PFSK-1 (cell line): ENCODE measurements around the gene KCNIP1.

Experiments
- FOXP2 ChIP-seq: optimal IDR thresholded peaks from 2 replicates; pipeline ENCODE3; 2011; ENCODE audit warnings: borderline replicate concordance, control low read depth, inconsistent platforms; ENCODE audit not compliant: insufficient read depth; ENCODE audit errors: extremely low read length, extremely low read depth
- POLR2AphosphoS5 ChIP-seq: IDR thresholded peaks from 2 replicates; pipeline ENCODE4 v1.6.1; 2012; ENCODE audit warnings: low read depth, mild to moderate bottlenecking, control low read depth, low read length, moderate library complexity
- SIN3A ChIP-seq: IDR thresholded peaks from 2 replicates; pipeline ENCODE4 v1.6.1; 2012; ENCODE audit warnings: mild to moderate bottlenecking, low read length, moderate library complexity, borderline replicate concordance; ENCODE audit not compliant: insufficient read depth
- TAF1 ChIP-seq: IDR thresholded peaks from 2 replicates; pipeline ENCODE4 v1.6.1; 2012; ENCODE audit warnings: low read length, control low read depth, borderline replicate concordance; ENCODE audit not compliant: insufficient read depth
- TF ChIP-seq, protein P1 (sequence below), 2 experiments: IDR thresholded peaks; 2 replicates each; pipeline versions ENCODE4 v1.6.1 to v1.8.0; 2011 to 2012; ENCODE audit warnings: low read depth in 2 of 2, low read length in 2 of 2, control low read depth in 1 of 2, inconsistent platforms in 1 of 2, mild to moderate bottlenecking in 1 of 2, moderate library complexity in 1 of 2; ENCODE audit not compliant: insufficient read depth in 1 of 2

The KCNIP1 gene

DNA sequence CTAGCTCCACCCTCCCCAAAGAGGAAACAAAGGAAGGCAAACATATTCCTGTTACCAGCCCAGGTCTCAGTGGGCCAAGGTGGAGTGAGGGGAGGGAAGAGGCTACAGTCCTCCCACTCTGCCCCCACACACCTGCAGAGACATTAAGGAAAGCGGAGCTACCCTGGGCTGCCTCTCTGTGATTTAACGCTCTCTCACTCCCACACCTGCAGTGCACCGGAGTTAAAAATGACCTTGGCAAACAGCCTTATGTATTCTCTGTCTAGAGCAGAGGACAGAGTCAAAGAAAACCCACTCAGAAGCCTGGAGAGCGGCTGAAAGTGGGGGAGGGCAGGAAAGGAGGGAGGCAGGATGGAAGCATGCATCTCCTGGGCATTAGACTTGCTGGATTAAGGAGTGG, 32.7 kb downstream of the KCNIP1 start:
- TF ChIP-seq, protein P1, sequence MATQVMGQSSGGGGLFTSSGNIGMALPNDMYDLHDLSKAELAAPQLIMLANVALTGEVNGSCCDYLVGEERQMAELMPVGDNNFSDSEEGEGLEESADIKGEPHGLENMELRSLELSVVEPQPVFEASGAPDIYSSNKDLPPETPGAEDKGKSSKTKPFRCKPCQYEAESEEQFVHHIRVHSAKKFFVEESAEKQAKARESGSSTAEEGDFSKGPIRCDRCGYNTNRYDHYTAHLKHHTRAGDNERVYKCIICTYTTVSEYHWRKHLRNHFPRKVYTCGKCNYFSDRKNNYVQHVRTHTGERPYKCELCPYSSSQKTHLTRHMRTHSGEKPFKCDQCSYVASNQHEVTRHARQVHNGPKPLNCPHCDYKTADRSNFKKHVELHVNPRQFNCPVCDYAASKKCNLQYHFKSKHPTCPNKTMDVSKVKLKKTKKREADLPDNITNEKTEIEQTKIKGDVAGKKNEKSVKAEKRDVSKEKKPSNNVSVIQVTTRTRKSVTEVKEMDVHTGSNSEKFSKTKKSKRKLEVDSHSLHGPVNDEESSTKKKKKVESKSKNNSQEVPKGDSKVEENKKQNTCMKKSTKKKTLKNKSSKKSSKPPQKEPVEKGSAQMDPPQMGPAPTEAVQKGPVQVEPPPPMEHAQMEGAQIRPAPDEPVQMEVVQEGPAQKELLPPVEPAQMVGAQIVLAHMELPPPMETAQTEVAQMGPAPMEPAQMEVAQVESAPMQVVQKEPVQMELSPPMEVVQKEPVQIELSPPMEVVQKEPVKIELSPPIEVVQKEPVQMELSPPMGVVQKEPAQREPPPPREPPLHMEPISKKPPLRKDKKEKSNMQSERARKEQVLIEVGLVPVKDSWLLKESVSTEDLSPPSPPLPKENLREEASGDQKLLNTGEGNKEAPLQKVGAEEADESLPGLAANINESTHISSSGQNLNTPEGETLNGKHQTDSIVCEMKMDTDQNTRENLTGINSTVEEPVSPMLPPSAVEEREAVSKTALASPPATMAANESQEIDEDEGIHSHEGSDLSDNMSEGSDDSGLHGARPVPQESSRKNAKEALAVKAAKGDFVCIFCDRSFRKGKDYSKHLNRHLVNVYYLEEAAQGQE (IDR thresholded peaks at IDR 0.05; ENCODE audit: insufficient read depth in 1 of 2, low read depth in 2 of 2, low read length in 2 of 2) = no peak
- no peak for TF ChIP-seq SIN3A
- TF ChIP-seq TAF1 = no peak
- TF ChIP-seq FOXP2 = no peak
- TF ChIP-seq POLR2AphosphoS5 = no peak

GRCh38 chr5:170537451-170538095, 33.8 kb downstream of the KCNIP1 start:
- no peak for TF ChIP-seq FOXP2
- TF ChIP-seq, protein P1 (IDR thresholded peaks at IDR 0.05; ENCODE audit: insufficient read depth in 1 of 2, low read depth in 2 of 2, low read length in 2 of 2) = no peak

GRCh38 chr5:170538096-170538465, 34.3 kb downstream of the KCNIP1 start:
- TF ChIP-seq TAF1 (no peak), SIN3A (no peak), POLR2AphosphoS5 (no peak), FOXP2 (no peak)
- TF ChIP-seq, protein P1 (IDR thresholded peaks at IDR 0.05; ENCODE audit: insufficient read depth in 1 of 2, low read depth in 2 of 2, low read length in 2 of 2) = no peak

GRCh38 chr5:170538696-170539586, 35.1 kb downstream of the KCNIP1 start:
- no peak for TF ChIP-seq TAF1
- TF ChIP-seq POLR2AphosphoS5 = no peak
- no peak for TF ChIP-seq SIN3A
- TF ChIP-seq, protein P1 (IDR thresholded peaks at IDR 0.05; ENCODE audit: insufficient read depth in 1 of 2, low read depth in 2 of 2, low read length in 2 of 2) = no peak
- TF ChIP-seq FOXP2 = no peak
